CD14-positive monocyte (primary cell): ENCODE measurements around the gene SSTR3. TPM values are rescaled to one million over a fixed set of nuclear protein-coding genes. Genes with fewer than 3 reads are reported as not detected.

Experiments
- DNase-seq, 3 donors: peaks; one replicate each; pipeline ENCODE4 v3.0.0-alpha.2; 2011 to 2022
- H2AFZ ChIP-seq: 2 replicates; pipeline ENCODE4 v1.6.0; 2012; ENCODE audit warnings: mild to moderate bottlenecking, low read depth, low read length, inconsistent platforms; ENCODE audit not compliant: insufficient read depth, poor library complexity, severe bottlenecking
- H3K27ac ChIP-seq, 2 donors: 1 replicate in 1 of 2; 2 replicates in 1 of 2; pipeline ENCODE4 v1.5.1; 2012 to 2013; ENCODE audit warnings: low read length in 2 of 2, control low read depth in 1 of 2, inconsistent platforms in 1 of 2, low read depth in 1 of 2, mild to moderate bottlenecking in 1 of 2
- H3K27me3 ChIP-seq, 2 donors: one replicate each; pipeline versions ENCODE4 v1.6.0 to v1.6.1; 2011 to 2013; ENCODE audit warnings: low read length in 2 of 2; ENCODE audit not compliant: control insufficient read depth in 2 of 2, insufficient read depth in 2 of 2
- H3K36me3 ChIP-seq, 2 donors: replicated peaks in 1 of 2; 1 replicate in 1 of 2; 2 replicates in 1 of 2; pipeline versions ENCODE4 v1.5.1 to v1.6.1; 2012 to 2013; ENCODE audit warnings: low read length in 2 of 2, control low read depth in 1 of 2, inconsistent platforms in 1 of 2, mild to moderate bottlenecking in 1 of 2; ENCODE audit not compliant: insufficient read depth in 2 of 2, control insufficient read depth in 1 of 2
- H3K4me1 ChIP-seq, 2 donors: 1 replicate in 1 of 2; 2 replicates in 1 of 2; pipeline versions ENCODE4 v1.5.1 to v1.6.1; 2012 to 2013; ENCODE audit warnings: low read length in 2 of 2, control low read depth in 1 of 2, inconsistent platforms in 1 of 2, mild to moderate bottlenecking in 1 of 2, moderate library complexity in 1 of 2; ENCODE audit not compliant: insufficient read depth in 2 of 2, control insufficient read depth in 1 of 2
- H3K4me2 ChIP-seq: replicated peaks from 2 replicates; pipeline ENCODE3; 2012; ENCODE audit warnings: low read length, moderate library complexity, mild to moderate bottlenecking; ENCODE audit not compliant: poor library complexity, severe bottlenecking; ENCODE audit errors: extremely low read depth
- H3K4me3 ChIP-seq, 3 experiments: fragments of 200-600 bp in 1 of 3; sonication (generic) in 1 of 3; replicated peaks in 1 of 3; 1 replicate in 2 of 3; 2 replicates in 1 of 3; pipeline ENCODE4 v1.5.1; 2011 to 2013; ENCODE audit warnings: low read length in 3 of 3, mild to moderate bottlenecking in 3 of 3, control low read depth in 2 of 3, low read depth in 2 of 3, inconsistent platforms in 1 of 3, moderate library complexity in 1 of 3
- H3K79me2 ChIP-seq: 2 replicates; pipeline ENCODE4 v1.6.0; 2012; ENCODE audit warnings: mild to moderate bottlenecking, control low read depth, inconsistent platforms, low read length, moderate library complexity; ENCODE audit not compliant: insufficient read depth
- H3K9ac ChIP-seq: 2 replicates; pipeline ENCODE4 v1.6.0; 2017; ENCODE audit warnings: low read length, mild to moderate bottlenecking; ENCODE audit not compliant: insufficient read depth, poor library complexity, severe bottlenecking
- H3K9me3 ChIP-seq, 2 donors: replicated peaks in 1 of 2; 1 replicate in 1 of 2; 2 replicates in 1 of 2; pipeline versions ENCODE4 v1.5.1 to v1.6.1; 2012 to 2013; ENCODE audit warnings: low read length in 2 of 2, control low read depth in 1 of 2; ENCODE audit not compliant: control insufficient read depth in 1 of 2, insufficient read depth in 1 of 2
- H4K20me1 ChIP-seq: 2 replicates; pipeline ENCODE4 v1.6.0; 2012; ENCODE audit warnings: mild to moderate bottlenecking, low read length, control low read depth, moderate library complexity; ENCODE audit not compliant: insufficient read depth
- H3K27ac Mint-ChIP-seq, 7 donors: one replicate each; pipeline ENCODE4 v1.8.0; 2020; ENCODE audit warnings: mild to moderate bottlenecking in 7 of 7, mixed read lengths in 7 of 7, moderate library complexity in 6 of 7, inconsistent platforms in 2 of 7
- H3K27me3 Mint-ChIP-seq, 3 donors: one replicate each; pipeline ENCODE4 v1.8.0; 2021 to 2022; ENCODE audit warnings: low read depth in 3 of 3, mild to moderate bottlenecking in 3 of 3, mixed read lengths in 3 of 3, moderate library complexity in 3 of 3, inconsistent platforms in 1 of 3
- H3K36me3 Mint-ChIP-seq, 2 donors: one replicate each; pipeline ENCODE4 v1.8.0; 2020; ENCODE audit warnings: mixed read lengths in 2 of 2, inconsistent platforms in 1 of 2, mild to moderate bottlenecking in 1 of 2
- H3K4me1 Mint-ChIP-seq: one replicate; pipeline ENCODE4 v1.8.0; 2020; ENCODE audit warnings: mild to moderate bottlenecking, mixed read lengths
- H3K4me3 Mint-ChIP-seq, 2 donors: one replicate each; pipeline ENCODE4 v1.8.0; 2020; ENCODE audit warnings: mild to moderate bottlenecking in 2 of 2, mixed read lengths in 2 of 2, moderate library complexity in 1 of 2
- H3K9me3 Mint-ChIP-seq, 7 donors: one replicate each; pipeline ENCODE4 v1.8.0; 2020 to 2022; ENCODE audit warnings: mixed read lengths in 7 of 7, mild to moderate bottlenecking in 6 of 7, moderate library complexity in 6 of 7, inconsistent platforms in 2 of 7
- CTCF ChIP-seq: fragments of 200-600 bp; IDR thresholded peaks from one replicate; pipeline ENCODE4 v1.8.0; 2022; ENCODE audit warnings: antibody characterized with exemption, mild to moderate bottlenecking
- WGBS: methylation state at CpG from one replicate; pipeline ENCODE4 v1.1.5; 2013; ENCODE audit warnings: missing lambda C conversion rate; ENCODE audit not compliant: insufficient coverage; 5-methylcytosine and 5-hydroxymethylcytosine counted together
- intact Hi-C, 2 donors: fragments of 100-400 bp; cut with micrococcal nuclease; formaldehyde crosslinking; loops; one replicate each; pipeline versions ENCODE4 v1.15.0 to v1.15.1; 2023
- polyA plus RNA-seq, 3 donors: library from polyadenylated mRNA; depleted of rRNA in 1 of 3; unstranded in 2 of 3; stranded (reverse) in 1 of 3; fragments of 300-500 nt in 2 of 3; fragments of >200 nt in 1 of 3; fragmentation: Illumina TruSeq in 2 of 3; gene quantifications; 1 replicate in 2 of 3; 2 replicates in 1 of 3; pipeline ENCODE4 v1.2.3, GENCODE V29; 2012 to 2021

The SSTR3 gene
- polyA plus RNA-seq, 3 donors = 0.04 TPM; not detected in 2

- Histone ChIP-seq H3K9me3 (no peaks in the 10 kb centered on the region), H3K27ac (no peak overlapping the region), H3K79me2 (no peaks in the 10 kb centered on the region), H2AFZ (no peak overlapping the region), H3K4me1 (peaks cover 24 to 25% of the 10 kb centered on the region in 2 donors), H4K20me1 (no peaks in the 10 kb centered on the region), H3K9ac (no peak overlapping the region), H3K4me3 (no peak overlapping the region), H3K27me3 (no peaks in the 10 kb centered on the region), H3K36me3 (no peaks in the 10 kb centered on the region), H3K4me2 (no peak overlapping the region)
- TF ChIP-seq CTCF = no peak
- Mint-ChIP-seq H3K27me3 (peaks cover 9 to 13% (median 11%) of the 10 kb centered on the region in 3 donors), H3K4me1 (peaks cover 31% of the 10 kb centered on the region), H3K4me3 (no peak overlapping the region), H3K9me3 (peaks cover 0 to 3% (median 0%) of the 10 kb centered on the region in 7 donors), H3K27ac (no peak overlapping the region), H3K36me3 (peaks cover 0 to 4% of the 10 kb centered on the region in 2 donors)
- 95% methylated on average over 4 of the region's 4 CpGs for WGBS
- intact Hi-C loops = no loop called here
- no peak for DNase-seq
Measured at GRCh38 chr22:37181681-37182080, 30.6 kb downstream of the SSTR3 start.

GRCh38 chr22:37180531-37181231, 31.6 kb downstream of the SSTR3 start:
- no peaks in the 10 kb centered on the region for H4K20me1 ChIP-seq
- no peak overlapping the region for H3K4me3 ChIP-seq
- TF ChIP-seq CTCF = no peak
- Mint-ChIP-seq H3K27me3 (peaks cover 7 to 13% (median 8%) of the 10 kb centered on the region in 3 donors), H3K9me3 (peaks cover 0 to 5% (median 0%) of the 10 kb centered on the region in 7 donors), H3K4me1 (peaks cover 35% of the 10 kb centered on the region), H3K4me3 (no peak overlapping the region), H3K27ac (peak overlapping the region in 2 of 7 donors; percentile 22 to 65), H3K36me3 (peaks cover 0 to 4% of the 10 kb centered on the region in 2 donors)
- 100% methylated on average over 6 of the region's 15 CpGs for WGBS
- H3K9ac ChIP-seq = no peak overlapping the region
- H3K4me1 ChIP-seq = peaks cover 34 to 35% of the 10 kb centered on the region in 2 donors
- H3K79me2 ChIP-seq = no peaks in the 10 kb centered on the region
- no peaks in the 10 kb centered on the region for H3K36me3 ChIP-seq
- intact Hi-C loops = no loop called here
- DNase-seq = no peak
- no peaks in the 10 kb centered on the region for H3K27me3 ChIP-seq
- no peak overlapping the region for H3K27ac ChIP-seq
- no peaks in the 10 kb centered on the region for H3K9me3 ChIP-seq
- no peak overlapping the region for H3K4me2 ChIP-seq
- no peak overlapping the region for H2AFZ ChIP-seq
